SU-DHL-6 (cell line): ENCODE results near the gene NME3.

Source experiments
- EZH2phosphoT487 ChIP-seq: fragments of 200-600 bp; sonication (generic), shearing (Covaris generic); conservative IDR thresholded peaks from 2 replicates; pipeline ENCODE4 v1.6.1; 2018; ENCODE audit warnings: mild to moderate bottlenecking, antibody characterized with exemption, low read length, moderate library complexity, mixed read lengths
- TF ChIP-seq, protein P1 (sequence below): fragments of 200-600 bp; sonication (generic); IDR thresholded peaks from one replicate; pipeline ENCODE4 v1.5.1; 2017; ENCODE audit warnings: antibody characterized with exemption, mild to moderate bottlenecking, low read length, moderate library complexity; ENCODE audit not compliant: insufficient read depth, poor library complexity, severe bottlenecking

DNA sequence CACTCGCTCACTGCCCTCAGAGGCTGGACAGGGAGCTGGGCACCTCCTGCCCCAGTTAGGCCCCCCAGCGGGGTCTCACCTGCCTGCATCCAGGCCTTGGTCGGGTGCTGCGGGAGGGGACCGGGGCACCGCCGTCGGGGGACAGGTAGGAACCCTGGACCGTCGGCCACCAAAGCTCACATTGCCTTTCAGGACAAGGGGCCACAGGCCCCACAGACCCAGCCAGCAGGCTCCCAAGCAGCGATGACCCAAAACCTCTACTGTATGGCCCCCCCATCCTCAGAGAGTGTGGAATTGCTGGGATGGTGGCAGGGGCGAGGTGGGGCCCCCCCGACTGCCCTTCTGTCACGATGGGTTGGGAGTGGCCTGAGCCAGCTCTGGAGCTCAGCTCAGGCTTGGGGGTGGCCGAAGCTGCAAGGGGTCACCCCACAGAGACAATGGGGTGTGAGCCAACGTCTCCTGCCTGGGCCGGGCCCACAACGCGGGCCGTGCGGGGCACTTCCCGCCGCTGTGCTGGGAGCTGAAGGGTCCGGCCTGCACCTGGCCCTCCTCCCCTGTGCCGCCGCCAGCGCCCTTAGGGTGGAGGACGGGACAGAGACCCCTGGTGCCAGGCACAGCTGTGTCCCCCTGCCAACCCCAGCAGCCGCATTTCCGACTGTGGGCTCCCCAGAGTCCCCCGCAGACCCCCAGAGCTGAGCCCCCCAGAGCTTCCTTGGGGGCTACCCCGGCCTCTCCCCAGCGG, 21.7 kb upstream of the NME3 start:
- TF ChIP-seq, protein P1, sequence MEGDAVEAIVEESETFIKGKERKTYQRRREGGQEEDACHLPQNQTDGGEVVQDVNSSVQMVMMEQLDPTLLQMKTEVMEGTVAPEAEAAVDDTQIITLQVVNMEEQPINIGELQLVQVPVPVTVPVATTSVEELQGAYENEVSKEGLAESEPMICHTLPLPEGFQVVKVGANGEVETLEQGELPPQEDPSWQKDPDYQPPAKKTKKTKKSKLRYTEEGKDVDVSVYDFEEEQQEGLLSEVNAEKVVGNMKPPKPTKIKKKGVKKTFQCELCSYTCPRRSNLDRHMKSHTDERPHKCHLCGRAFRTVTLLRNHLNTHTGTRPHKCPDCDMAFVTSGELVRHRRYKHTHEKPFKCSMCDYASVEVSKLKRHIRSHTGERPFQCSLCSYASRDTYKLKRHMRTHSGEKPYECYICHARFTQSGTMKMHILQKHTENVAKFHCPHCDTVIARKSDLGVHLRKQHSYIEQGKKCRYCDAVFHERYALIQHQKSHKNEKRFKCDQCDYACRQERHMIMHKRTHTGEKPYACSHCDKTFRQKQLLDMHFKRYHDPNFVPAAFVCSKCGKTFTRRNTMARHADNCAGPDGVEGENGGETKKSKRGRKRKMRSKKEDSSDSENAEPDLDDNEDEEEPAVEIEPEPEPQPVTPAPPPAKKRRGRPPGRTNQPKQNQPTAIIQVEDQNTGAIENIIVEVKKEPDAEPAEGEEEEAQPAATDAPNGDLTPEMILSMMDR, result no peak
- TF ChIP-seq EZH2phosphoT487, result no peak
